Left ventricle myocardium inferior (tissue), 1 donor: ENCODE results near the gene RLN3. TPM values are rescaled to one million over a fixed set of nuclear protein-coding genes. Genes with fewer than 3 reads are reported as not detected.
"Not testable (repeated sequence)": the region's sequence is repeated elsewhere in the genome, so short reads cannot be mapped to it uniquely, and the experiment has no call there.

Experiments used
- DNase-seq: peaks from one replicate; pipeline ENCODE4 v3.0.0-alpha.2; 2020
- H3K27ac ChIP-seq: fragments of 200-600 bp; replicated peaks from 2 replicates; pipeline ENCODE4 v1.8.0; 2021
- H3K27me3 ChIP-seq: fragments of 200-600 bp; 2 replicates; pipeline ENCODE4 v1.8.0; 2021; ENCODE audit warnings: low read depth
- H3K36me3 ChIP-seq: fragments of 200-600 bp; 2 replicates; pipeline ENCODE4 v1.8.0; 2021
- H3K4me1 ChIP-seq: fragments of 200-600 bp; 2 replicates; pipeline ENCODE4 v1.8.0; 2021
- H3K4me3 ChIP-seq: fragments of 200-600 bp; 2 replicates; pipeline ENCODE4 v1.8.0; 2021; ENCODE audit warnings: mild to moderate bottlenecking, moderate library complexity
- H3K9me3 ChIP-seq: fragments of 200-600 bp; replicated peaks from 2 replicates; pipeline ENCODE4 v1.8.0; 2021
- intact Hi-C: fragments of 100-400 bp; cut with micrococcal nuclease; formaldehyde crosslinking; loops from one replicate; pipeline ENCODE4 v1.11.0; 2022
- total RNA-seq: library from RNA; stranded (reverse); fragmentation: NEBNext Ultra II Directional; extraction: Animal tissue kit (Norgen Biotek cat#: 25700); gene quantifications from one replicate; pipeline ENCODE4 v1.2.1, GENCODE V29; 2021
- TF ChIP-seq, protein P1 (sequence below): fragments of 200-600 bp; IDR thresholded peaks from 2 replicates; pipeline ENCODE4 v1.8.0; 2021; ENCODE audit warnings: antibody characterized with exemption, mild to moderate bottlenecking, borderline replicate concordance
- donor health status: DM: no; HTN: yes; CAD: no; lungs with severe emphysema.

Gene RLN3
- total RNA-seq, 1 donor from 2014 or later: not detected

DNA sequence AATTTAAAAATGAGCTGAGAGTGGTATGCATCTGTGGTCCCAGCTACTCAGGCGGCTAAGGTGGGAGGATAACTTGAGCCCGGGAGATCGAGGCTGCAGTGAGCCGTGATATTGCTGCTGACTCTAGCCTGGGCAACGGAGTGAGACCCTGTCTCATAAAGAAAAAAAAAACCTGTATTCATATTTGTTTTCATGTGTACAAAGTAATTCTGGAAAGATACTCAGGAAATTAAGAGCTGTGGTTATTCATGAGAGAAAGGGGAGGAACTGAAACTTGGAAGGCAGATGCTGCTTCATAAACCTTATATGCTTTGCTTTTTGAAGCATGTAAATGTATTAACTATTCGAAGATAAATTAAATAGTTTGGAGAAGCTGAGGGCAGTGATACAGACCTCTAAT is 8.8 kb upstream of the RLN3 start:
- Histone ChIP-seq H3K27ac (no peak overlapping the region), H3K27me3 (no peaks in the 10 kb centered on the region), H3K36me3 (no peaks in the 10 kb centered on the region), H3K4me3 (no peak overlapping the region), H3K4me1 (peaks cover 11% of the 10 kb centered on the region), H3K9me3 (no peaks in the 10 kb centered on the region)
- TF ChIP-seq, protein P1, sequence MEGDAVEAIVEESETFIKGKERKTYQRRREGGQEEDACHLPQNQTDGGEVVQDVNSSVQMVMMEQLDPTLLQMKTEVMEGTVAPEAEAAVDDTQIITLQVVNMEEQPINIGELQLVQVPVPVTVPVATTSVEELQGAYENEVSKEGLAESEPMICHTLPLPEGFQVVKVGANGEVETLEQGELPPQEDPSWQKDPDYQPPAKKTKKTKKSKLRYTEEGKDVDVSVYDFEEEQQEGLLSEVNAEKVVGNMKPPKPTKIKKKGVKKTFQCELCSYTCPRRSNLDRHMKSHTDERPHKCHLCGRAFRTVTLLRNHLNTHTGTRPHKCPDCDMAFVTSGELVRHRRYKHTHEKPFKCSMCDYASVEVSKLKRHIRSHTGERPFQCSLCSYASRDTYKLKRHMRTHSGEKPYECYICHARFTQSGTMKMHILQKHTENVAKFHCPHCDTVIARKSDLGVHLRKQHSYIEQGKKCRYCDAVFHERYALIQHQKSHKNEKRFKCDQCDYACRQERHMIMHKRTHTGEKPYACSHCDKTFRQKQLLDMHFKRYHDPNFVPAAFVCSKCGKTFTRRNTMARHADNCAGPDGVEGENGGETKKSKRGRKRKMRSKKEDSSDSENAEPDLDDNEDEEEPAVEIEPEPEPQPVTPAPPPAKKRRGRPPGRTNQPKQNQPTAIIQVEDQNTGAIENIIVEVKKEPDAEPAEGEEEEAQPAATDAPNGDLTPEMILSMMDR: no peak
- intact Hi-C loops: no loop called here
- no peak for DNase-seq

DNA sequence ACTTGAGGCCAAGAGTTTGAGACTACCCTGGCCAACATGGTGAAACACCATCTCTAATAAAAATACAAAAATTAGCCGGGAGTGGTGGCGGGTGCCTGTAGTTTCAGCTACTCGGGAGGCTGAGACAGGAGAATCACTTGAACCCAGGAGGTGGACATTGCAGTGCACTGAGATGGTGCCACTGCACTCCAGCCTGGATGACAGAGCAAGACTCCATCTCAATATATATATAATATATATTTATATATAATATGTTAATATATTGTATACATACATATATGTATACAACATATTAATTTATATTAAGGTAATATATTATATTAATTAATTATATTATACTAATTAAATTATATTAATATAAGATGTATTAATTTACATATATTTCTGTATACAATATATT is 8.2 kb upstream of the RLN3 start:
- H3K4me1 ChIP-seq: peaks cover 11% of the 10 kb centered on the region
- intact Hi-C loops, H3K27me3 ChIP-seq, H3K36me3 ChIP-seq, H3K9me3 ChIP-seq, DNase-seq, H3K27ac ChIP-seq, H3K4me3 ChIP-seq: not testable (repeated sequence)

- no peak for DNase-seq
- H3K4me1 ChIP-seq: peaks cover 11% of the 10 kb centered on the region
- no peak overlapping the region for H3K27ac ChIP-seq
Observed at GRCh38 chr19:14021474-14021873, 6.5 kb upstream of the RLN3 start.

GRCh38 chr19:14022469-14022868 is 5.5 kb upstream of the RLN3 start:
- Histone ChIP-seq H3K36me3 (no peaks in the 10 kb centered on the region), H3K27ac (no peak overlapping the region), H3K4me3 (no peak overlapping the region), H3K4me1 (peaks cover 11% of the 10 kb centered on the region), H3K9me3 (no peaks in the 10 kb centered on the region), H3K27me3 (no peaks in the 10 kb centered on the region)
- TF ChIP-seq, protein P1: no peak
- intact Hi-C loops: no loop called here
- no peak for DNase-seq

More at GRCh38 chr19:14021474-14021873, 6.5 kb upstream of the RLN3 start:
- Histone ChIP-seq H3K27me3 (no peaks in the 10 kb centered on the region), H3K36me3 (no peaks in the 10 kb centered on the region), H3K9me3 (no peaks in the 10 kb centered on the region), H3K4me3 (no peak overlapping the region)
- intact Hi-C loops: no loop called here
- TF ChIP-seq, protein P1: no peak

DNA sequence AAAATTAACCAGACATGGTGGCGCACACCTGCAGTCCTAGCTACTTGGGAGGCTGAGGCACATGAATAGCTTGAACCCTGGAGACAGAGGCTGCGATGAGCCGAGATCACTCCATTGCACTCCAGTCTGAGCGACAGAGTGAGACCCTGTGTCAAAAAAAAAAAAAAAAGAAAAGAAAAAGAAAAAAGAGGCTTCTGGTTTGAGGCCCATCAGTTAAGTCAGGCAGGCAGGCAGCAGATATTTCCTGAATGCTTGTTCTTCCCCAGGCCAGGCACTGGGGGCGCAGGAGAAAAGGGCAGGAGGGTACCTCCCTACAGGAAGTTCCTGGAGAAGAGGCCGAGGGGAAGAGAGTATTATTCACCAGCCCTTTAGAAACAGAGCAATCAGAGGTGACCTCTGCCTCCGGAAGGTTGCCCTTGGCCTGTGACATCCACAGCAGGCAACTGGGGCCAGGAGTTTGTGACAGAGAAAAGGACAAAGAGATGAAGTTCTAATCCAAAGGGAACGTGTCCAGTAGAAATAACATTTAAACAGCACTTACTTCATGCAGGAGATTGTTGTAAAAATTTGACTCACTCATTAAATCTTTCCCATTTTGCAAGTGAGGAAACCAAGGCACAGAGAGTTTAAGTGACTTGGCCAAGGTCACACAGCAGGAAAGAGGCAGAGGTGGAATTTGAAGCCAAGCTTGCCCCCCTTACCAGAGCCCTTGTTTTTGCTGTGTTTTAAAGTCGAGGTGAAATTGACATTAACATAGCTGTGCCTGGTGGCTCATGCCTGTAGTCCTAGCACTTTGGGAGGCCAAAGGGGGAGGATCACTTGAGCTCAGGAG is 4.3 kb upstream of the RLN3 start:
- peaks cover 5% of the 10 kb centered on the region for H3K27me3 ChIP-seq
- DNase-seq: peak; percentile 39
- TF ChIP-seq, protein P1: peak; percentile 57
- H3K27ac ChIP-seq: peak overlapping the region; percentile 67
- H3K36me3 ChIP-seq: no peaks in the 10 kb centered on the region
- intact Hi-C loops: no loop called here
- H3K9me3 ChIP-seq: no peaks in the 10 kb centered on the region
- peaks cover 11% of the 10 kb centered on the region for H3K4me1 ChIP-seq
- no peak overlapping the region for H3K4me3 ChIP-seq

GRCh38 chr19:14026652-14027192 is 1.2 kb upstream of the RLN3 start:
- H3K27ac ChIP-seq, H3K4me3 ChIP-seq, H3K36me3 ChIP-seq, H3K27me3 ChIP-seq, DNase-seq, H3K9me3 ChIP-seq, intact Hi-C loops: not testable (repeated sequence)
- H3K4me1 ChIP-seq: peaks cover 17% of the 10 kb centered on the region
